Natural killer cell (primary cell): Measurements from ENCODE around the gene BACH2. TPM values are rescaled to one million over a fixed set of nuclear protein-coding genes. Genes with fewer than 3 reads are reported as not detected.
"Not testable (repeated sequence)": the region's sequence is repeated elsewhere in the genome, so short reads cannot be mapped to it uniquely, and the experiment has no call there.

Experiments
- ATAC-seq, 3 donors: fragments of 150-1000 bp in 2 of 3; fragments of 200-7000 bp in 1 of 3; cut with Tn5 transposase; 1 replicate in 1 of 3; 2 replicates in 2 of 3; pipeline ENCODE4 v1.10.0; 2021; ENCODE audit warnings: mild to moderate bottlenecking in 2 of 3, moderate library complexity in 2 of 3
- DNase-seq, 2 donors: peaks; one replicate each; pipeline versions ENCODE4 v3.0.0 to v3.0.0-alpha.2; 2013 to 2021; ENCODE audit warnings: mixed read lengths in 1 of 2
- H3K27ac ChIP-seq: one replicate; pipeline ENCODE4 v1.5.1; 2013; ENCODE audit warnings: mild to moderate bottlenecking, low read length
- H3K27me3 ChIP-seq: one replicate; pipeline ENCODE4 v1.6.1; 2013; ENCODE audit warnings: low read length; ENCODE audit not compliant: control insufficient read depth, insufficient read depth
- H3K36me3 ChIP-seq: one replicate; pipeline ENCODE4 v1.6.1; 2013; ENCODE audit warnings: low read length; ENCODE audit not compliant: control insufficient read depth, insufficient read depth
- H3K4me1 ChIP-seq: one replicate; pipeline ENCODE4 v1.6.1; 2013; ENCODE audit warnings: low read length; ENCODE audit not compliant: control insufficient read depth, insufficient read depth
- H3K4me3 ChIP-seq: one replicate; pipeline ENCODE4 v1.5.1; 2013; ENCODE audit warnings: low read length
- H3K9me3 ChIP-seq: one replicate; pipeline ENCODE4 v1.6.1; 2013; ENCODE audit warnings: low read length; ENCODE audit not compliant: control insufficient read depth, insufficient read depth
- H3K27ac Mint-ChIP-seq, 2 donors: one replicate each; pipeline ENCODE4 v1.8.0; 2022; ENCODE audit warnings: mild to moderate bottlenecking in 2 of 2, mixed read lengths in 2 of 2, moderate library complexity in 1 of 2
- H3K27me3 Mint-ChIP-seq, 2 donors: one replicate each; pipeline ENCODE4 v1.8.0; 2022; ENCODE audit warnings: low read depth in 2 of 2, mixed read lengths in 2 of 2
- H3K36me3 Mint-ChIP-seq: one replicate; pipeline ENCODE4 v1.8.0; 2022; ENCODE audit warnings: mixed read lengths
- H3K4me1 Mint-ChIP-seq, 2 donors: one replicate each; pipeline ENCODE4 v1.8.0; 2022; ENCODE audit warnings: mixed read lengths in 2 of 2
- H3K4me3 Mint-ChIP-seq: one replicate; pipeline ENCODE4 v1.8.0; 2022; ENCODE audit warnings: mild to moderate bottlenecking, moderate library complexity, mixed read lengths
- H3K9me3 Mint-ChIP-seq, 2 donors: one replicate each; pipeline ENCODE4 v1.8.0; 2022; ENCODE audit warnings: mixed read lengths in 2 of 2
- WGBS: methylation state at CpG from one replicate; pipeline ENCODE4 v1.1.7; 2013; ENCODE audit warnings: missing lambda C conversion rate; ENCODE audit not compliant: insufficient coverage; 5-methylcytosine and 5-hydroxymethylcytosine counted together
- intact Hi-C: fragments of 100-400 bp; cut with micrococcal nuclease; formaldehyde crosslinking; loops from one replicate; pipeline ENCODE4 v1.14.2; 2022
- total RNA-seq, 4 donors: library from RNA; stranded (reverse); fragments of 120-200 nt in 1 of 4; gene quantifications; one replicate each; pipeline versions ENCODE4 v1.2.3 to v1.2.4, GENCODE V29; 2013 to 2022
- TF ChIP-seq, protein P1 (sequence below): fragments of 200-600 bp; IDR thresholded peaks from one replicate; pipeline ENCODE4 v1.8.0; 2022; ENCODE audit warnings: antibody characterized with exemption

BACH2 gene
- total RNA-seq, 3 donors from 2014 or later (not counting 1 experiment from before 2014, with no cell fraction given): 32.1 to 37.8 (median 32.7) TPM

DNA sequence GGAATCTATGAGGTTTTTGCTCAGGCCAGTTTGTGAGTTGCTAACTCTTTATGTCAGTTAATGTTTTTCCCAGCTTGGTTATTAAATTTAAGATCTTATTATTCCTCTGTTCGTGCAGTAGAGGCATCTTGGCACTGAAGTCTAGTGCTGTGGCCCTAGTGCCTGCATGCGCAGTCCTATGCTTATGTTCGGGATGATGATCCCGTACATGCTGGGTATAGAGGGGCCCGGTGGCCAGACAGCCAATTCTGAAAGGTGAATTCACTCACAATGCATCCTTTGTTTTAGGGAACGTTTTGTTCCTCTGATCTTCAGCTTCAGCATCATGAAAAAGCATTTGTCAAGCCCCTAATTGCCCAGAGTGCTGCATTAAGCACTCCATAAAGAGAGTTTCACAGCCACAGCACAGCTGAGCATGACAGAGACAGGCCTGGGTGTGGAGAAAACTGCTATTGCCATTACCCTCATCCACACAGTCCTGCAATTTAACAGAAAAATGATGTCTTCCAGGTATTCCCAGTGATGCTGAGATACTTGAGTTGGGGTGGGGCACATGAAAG, 39.8 kb upstream of the BACH2 start:
- Histone ChIP-seq H3K36me3 (no peaks in the 10 kb centered on the region), H3K4me3 (no peak overlapping the region), H3K27ac (no peak overlapping the region), H3K4me1 (no peaks in the 10 kb centered on the region), H3K27me3 (no peaks in the 10 kb centered on the region), H3K9me3 (no peaks in the 10 kb centered on the region)
- no peaks in the 10 kb centered on the region for H3K9me3 Mint-ChIP-seq
- DNase-seq: no peak
- H3K36me3 Mint-ChIP-seq: no peaks in the 10 kb centered on the region
- TF ChIP-seq, protein P1, sequence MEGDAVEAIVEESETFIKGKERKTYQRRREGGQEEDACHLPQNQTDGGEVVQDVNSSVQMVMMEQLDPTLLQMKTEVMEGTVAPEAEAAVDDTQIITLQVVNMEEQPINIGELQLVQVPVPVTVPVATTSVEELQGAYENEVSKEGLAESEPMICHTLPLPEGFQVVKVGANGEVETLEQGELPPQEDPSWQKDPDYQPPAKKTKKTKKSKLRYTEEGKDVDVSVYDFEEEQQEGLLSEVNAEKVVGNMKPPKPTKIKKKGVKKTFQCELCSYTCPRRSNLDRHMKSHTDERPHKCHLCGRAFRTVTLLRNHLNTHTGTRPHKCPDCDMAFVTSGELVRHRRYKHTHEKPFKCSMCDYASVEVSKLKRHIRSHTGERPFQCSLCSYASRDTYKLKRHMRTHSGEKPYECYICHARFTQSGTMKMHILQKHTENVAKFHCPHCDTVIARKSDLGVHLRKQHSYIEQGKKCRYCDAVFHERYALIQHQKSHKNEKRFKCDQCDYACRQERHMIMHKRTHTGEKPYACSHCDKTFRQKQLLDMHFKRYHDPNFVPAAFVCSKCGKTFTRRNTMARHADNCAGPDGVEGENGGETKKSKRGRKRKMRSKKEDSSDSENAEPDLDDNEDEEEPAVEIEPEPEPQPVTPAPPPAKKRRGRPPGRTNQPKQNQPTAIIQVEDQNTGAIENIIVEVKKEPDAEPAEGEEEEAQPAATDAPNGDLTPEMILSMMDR: no peak
- H3K4me3 Mint-ChIP-seq: no peak overlapping the region
- H3K27ac Mint-ChIP-seq: no peak overlapping the region
- H3K27me3 Mint-ChIP-seq: peaks cover 6 to 8% of the 10 kb centered on the region in 2 donors
- 75% methylated on average over 6 of the region's 6 CpGs for WGBS
- intact Hi-C loops: no loop called here
- H3K4me1 Mint-ChIP-seq: peaks cover 0 to 5% of the 10 kb centered on the region in 2 donors
- ATAC-seq: no peak

DNA sequence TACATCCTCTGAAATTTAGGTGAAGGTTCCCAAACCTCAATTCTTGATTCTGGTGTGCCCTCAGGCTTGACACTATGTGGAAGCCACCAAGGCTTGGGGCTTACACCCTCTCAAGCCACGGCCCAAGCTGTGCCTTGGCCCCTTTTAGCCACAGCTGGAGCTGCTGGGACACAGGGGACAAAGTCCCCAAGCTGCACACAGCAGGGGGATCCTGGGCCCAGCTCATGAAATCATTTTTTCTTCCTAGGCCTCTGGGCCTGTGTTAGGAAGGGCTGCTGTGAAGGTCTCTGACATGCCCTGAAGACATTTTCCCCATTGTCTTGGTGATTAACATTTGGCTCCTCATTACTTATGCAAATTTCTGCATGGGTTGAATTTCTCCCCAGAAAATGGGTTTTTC, 37.3 kb upstream of the BACH2 start:
- Histone ChIP-seq H3K9me3 (no peaks in the 10 kb centered on the region), H3K4me1 (no peaks in the 10 kb centered on the region), H3K27me3 (no peaks in the 10 kb centered on the region), H3K36me3 (no peaks in the 10 kb centered on the region), H3K4me3 (no peak overlapping the region), H3K27ac (no peak overlapping the region)
- Mint-ChIP-seq H3K9me3 (no peaks in the 10 kb centered on the region), H3K27ac (no peak overlapping the region), H3K36me3 (no peaks in the 10 kb centered on the region), H3K4me3 (no peak overlapping the region), H3K27me3 (peaks cover 0 to 8% of the 10 kb centered on the region in 2 donors), H3K4me1 (no peaks in the 10 kb centered on the region)
- TF ChIP-seq, protein P1: no peak
- intact Hi-C loops: no loop called here
- WGBS: 72% methylated on average over 1 of the region's 1 CpG
- no peak for ATAC-seq
- no peak for DNase-seq

DNA sequence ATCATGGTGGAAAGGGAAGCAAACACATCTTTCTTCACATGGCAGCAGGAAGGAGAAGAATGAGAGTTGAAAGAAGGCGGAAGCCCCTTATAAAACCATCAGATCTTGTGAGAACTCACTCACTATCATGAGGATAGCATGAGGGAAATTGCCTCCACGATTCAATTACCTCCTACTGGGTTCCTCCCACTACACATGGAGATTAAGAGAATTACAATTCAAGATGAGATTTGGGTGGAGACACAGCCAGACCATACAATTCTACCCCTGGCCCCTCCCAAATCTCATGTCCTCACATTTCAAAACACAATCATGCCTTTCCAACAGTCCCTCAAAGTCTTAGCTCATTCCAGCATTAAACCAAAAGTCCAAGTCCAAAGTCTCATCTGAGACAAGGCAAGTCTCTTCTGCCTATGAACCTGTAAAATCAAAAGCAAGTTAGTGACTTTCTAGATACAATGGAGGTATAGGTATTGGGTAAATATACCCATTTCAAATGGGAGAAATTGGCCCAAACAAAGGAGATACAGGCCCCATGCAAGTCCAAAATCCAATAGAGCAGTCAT, 36.4 kb upstream of the BACH2 start:
- intact Hi-C loops, ATAC-seq, H3K9me3 Mint-ChIP-seq, DNase-seq, H3K4me1 ChIP-seq, H3K36me3 Mint-ChIP-seq, H3K27ac ChIP-seq, H3K36me3 ChIP-seq, H3K27me3 Mint-ChIP-seq, H3K27ac Mint-ChIP-seq, H3K27me3 ChIP-seq, H3K4me3 Mint-ChIP-seq, H3K4me1 Mint-ChIP-seq, H3K4me3 ChIP-seq, H3K9me3 ChIP-seq: not testable (repeated sequence)
- WGBS: no CpG with 5 or more reads among the region's 2 CpGs

DNA sequence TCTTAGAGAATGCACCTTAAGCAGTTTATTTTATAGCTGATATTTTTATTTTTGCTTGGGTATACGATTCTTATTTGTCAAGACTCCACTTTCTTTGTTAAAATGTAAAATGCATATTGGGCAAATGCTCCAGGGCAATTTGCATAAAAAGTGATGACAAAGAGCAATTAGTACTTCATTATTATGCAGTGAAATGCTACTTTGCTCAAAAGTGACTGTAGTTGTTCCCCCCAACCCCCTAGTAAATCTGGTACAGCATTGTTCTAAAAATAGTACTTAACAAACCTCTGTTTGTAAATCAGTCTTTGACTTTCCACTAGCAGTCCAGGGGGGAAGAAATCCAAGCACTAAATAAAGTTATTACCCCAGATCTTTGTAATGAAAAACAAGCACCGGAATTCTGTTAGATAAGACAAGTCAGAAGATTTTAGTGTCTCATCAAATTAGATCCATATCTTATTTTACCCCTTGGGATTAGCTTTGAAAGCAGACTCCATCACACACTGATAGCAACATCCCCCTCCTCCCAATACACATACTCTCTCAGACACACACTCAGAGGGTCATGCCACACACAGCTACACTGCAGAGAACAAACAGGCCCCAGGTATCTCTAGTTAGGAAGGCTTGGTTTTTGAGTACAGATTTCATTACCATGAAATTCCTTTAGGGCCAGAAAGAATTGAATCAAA, 32.9 kb upstream of the BACH2 start:
- Histone ChIP-seq H3K27ac (no peak overlapping the region), H3K4me3 (no peak overlapping the region), H3K36me3 (no peaks in the 10 kb centered on the region), H3K27me3 (no peaks in the 10 kb centered on the region), H3K4me1 (no peaks in the 10 kb centered on the region), H3K9me3 (no peaks in the 10 kb centered on the region)
- no peak overlapping the region for H3K27ac Mint-ChIP-seq
- no peaks in the 10 kb centered on the region for H3K36me3 Mint-ChIP-seq
- H3K27me3 Mint-ChIP-seq: no peaks in the 10 kb centered on the region
- TF ChIP-seq, protein P1: no peak
- no peak for DNase-seq
- no peak overlapping the region for H3K4me3 Mint-ChIP-seq
- no peaks in the 10 kb centered on the region for H3K4me1 Mint-ChIP-seq
- intact Hi-C loops: no loop called here
- no peaks in the 10 kb centered on the region for H3K9me3 Mint-ChIP-seq
- ATAC-seq: no peak
- 95% methylated on average over 2 of the region's 2 CpGs for WGBS
